ENCODE results near the gene CDK2AP2.
"Not testable (repeated sequence)": the region's sequence is repeated elsewhere in the genome, so short reads cannot be mapped to it uniquely, and the experiment has no call there.

CDK2AP2 gene, protein sequence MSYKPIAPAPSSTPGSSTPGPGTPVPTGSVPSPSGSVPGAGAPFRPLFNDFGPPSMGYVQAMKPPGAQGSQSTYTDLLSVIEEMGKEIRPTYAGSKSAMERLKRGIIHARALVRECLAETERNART

GRCh38 chr11:67507864-67508485, at the start of gene CDK2AP2:
Gene CDK2AP2 (minus strand): TSS chr11:67508162. CDS start chr11:67508082, 80 bp downstream.
- peak; percentile 95 for DNase-seq

DNA sequence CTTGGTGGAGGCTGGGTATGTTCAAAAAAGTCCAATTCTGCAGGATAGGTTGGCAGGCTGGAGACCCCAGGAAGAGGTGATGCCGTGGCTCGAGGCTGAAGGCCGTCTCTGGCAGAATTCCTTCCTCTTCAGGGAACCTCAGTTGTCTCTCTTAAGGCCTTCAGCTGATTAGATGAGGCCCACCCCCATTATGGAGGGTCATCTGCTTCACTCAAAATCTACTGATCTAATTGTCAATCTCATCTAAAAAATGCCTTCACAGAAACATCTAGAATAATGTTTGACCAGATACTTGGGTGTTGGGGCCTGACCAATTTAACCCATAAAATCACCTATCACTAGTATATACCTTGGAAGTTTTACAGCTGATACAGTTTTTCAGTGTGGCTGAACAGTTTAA, 48.3 kb upstream of the CDK2AP2 start:
- no peak for DNase-seq

DNA sequence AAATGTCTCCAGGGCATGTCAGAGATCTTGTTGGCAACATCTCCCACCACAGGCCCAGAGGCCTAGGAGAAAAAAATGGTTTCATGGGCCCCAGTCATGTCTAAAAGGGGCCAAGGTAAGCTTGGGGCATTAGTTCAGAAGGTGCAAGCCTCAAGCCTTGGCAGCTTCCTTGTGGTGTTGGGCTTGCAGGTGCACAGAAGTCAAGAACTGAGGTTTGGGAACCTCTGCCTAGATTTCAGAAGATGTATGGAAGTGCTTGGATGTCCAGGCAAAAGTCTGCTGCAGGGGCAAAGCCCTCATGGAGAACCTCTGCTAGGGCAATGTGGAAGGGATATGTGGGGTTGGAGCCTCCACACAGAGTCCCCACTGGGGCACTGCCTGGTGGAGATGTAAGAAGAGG, 43.7 kb upstream of the CDK2AP2 start:
- not testable (repeated sequence) for DNase-seq

- DNase-seq = no peak
Observed at GRCh38 chr11:67551127-67551526, 43.2 kb upstream of the CDK2AP2 start.

DNA sequence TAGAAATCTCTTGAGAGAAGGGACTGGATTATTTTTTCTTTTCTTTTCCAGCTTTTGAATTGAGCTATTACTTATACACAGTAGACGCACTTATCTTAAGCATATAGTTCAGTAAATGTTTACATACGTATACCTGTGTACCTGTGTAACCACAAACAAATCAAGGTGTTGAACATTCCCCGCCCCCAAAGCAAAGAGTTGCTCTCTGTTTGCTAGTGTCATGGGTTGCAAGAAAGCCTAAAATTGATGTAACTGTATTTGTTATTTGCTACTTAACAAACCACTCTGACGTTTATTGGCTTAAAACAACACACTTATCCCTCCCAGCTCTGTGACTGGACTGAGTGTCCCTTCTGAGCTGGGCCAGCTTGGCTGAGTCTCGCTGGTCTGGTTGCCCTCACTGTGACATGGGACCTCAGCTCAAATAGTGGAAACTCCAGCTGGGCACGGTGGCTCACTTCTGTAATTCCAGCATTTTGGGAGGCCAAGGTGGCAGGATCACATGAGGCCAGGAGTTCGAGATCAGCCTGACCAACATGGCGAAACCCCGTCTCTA, 40.7 kb upstream of the CDK2AP2 start:
- DNase-seq = no peak

DNA sequence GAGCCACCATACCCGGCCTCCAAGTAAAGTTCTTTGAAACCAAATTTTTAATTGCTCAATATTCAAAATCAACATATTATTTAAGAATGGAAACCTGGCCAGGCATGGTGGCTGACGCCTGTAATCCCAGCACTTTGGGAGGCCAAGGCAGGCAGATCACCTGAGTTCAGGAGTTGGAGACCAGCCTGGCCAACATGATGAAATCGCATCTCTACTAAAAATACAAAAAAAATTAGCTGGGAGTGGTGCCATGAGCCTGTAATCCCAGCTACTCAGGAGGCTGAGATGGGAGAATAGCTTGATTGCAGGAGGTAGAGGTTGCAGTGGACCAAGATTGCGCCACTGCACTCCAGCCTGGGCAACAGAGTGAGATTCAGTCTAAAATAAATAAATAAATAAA, 40.1 kb upstream of the CDK2AP2 start:
- not testable (repeated sequence) for DNase-seq

GRCh38 chr11:67545280-67545679, 37.3 kb upstream of the CDK2AP2 start:
- no peak for DNase-seq

GRCh38 chr11:67544616-67545242, 36.8 kb upstream of the CDK2AP2 start:
- no peak for DNase-seq

- no peak for DNase-seq
Observed at GRCh38 chr11:67543585-67543984, 35.6 kb upstream of the CDK2AP2 start.

DNA sequence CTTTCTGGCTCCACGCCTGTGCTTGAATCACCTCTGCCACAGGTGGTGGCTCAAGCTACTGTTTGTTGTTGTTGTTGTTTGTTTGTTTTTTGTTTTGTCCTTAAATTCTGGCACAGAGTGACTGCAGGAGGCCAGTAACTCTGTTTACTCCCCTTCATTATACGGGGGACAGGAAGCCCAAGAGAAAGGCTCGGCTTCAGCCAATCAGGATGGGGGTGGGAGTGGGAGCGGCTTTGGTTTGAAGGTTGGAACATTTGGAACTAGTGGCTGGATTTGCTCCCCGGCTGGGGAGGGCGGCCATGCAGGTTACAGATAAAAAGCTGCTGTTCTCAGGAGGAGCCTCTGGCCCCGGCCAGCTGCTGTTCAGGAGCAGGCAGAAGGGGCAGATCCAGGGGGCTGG, 35.0 kb upstream of the CDK2AP2 start:
- no peak for DNase-seq

- no peak for DNase-seq
Observed at GRCh38 chr11:67542169-67542568, 34.2 kb upstream of the CDK2AP2 start.

- DNase-seq = no peak
Observed at GRCh38 chr11:67541198-67541597, 33.2 kb upstream of the CDK2AP2 start.

GRCh38 chr11:67539550-67539949, 31.6 kb upstream of the CDK2AP2 start:
- no peak for DNase-seq

- no peak for DNase-seq
Observed at GRCh38 chr11:67538823-67539505, 31.0 kb upstream of the CDK2AP2 start.

DNA sequence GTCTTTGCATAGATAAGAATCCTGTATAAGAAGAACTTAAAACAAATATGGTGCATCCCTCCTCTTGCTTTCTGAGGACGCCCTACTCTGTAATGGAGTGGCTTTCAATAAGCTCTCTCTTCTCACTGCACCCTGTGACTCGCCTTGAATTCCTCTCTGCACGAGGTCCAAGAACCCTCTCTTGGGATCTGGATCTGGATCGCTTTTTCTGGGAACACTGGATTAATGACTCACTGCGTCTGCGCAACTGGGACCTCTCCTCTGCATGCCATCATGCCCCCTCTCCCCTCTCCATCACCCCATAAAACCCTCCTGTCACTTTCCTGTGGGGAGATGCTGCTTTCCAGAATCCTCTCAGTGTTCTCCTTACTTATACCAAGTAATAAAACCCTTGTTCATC, 30.3 kb upstream of the CDK2AP2 start:
- DNase-seq = no peak

GRCh38 chr11:67535561-67535960, 27.6 kb upstream of the CDK2AP2 start:
- DNase-seq = no peak

DNA sequence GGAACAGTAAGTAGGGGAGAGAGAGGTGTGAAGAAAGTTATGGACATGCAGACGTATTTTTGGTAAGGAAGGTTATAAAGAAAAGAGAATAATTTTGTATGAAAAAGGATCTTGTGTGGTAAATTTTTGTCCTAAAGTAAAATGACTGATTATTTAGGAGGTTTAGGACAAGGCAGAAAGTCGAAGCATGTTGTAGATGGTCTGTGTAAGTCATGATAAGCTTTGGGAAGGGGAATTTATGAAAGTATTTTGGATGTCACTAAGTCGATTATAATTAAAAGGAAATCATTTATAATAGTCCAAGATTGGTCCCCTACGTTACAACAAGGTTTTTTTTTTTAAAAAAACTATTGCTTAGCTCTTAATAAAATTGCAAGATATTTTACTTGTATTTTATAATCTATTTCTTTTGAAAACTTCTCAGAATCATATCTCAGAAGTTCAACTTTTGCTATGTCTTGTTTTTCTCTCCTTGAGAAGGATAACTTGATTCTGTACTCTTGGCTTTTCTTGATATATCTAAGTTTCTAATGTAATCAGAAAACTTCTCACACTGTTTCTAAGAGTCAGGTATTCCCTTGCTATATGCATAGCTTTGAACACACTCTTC, 26.2 kb upstream of the CDK2AP2 start:
- DNase-seq = no peak

DNA sequence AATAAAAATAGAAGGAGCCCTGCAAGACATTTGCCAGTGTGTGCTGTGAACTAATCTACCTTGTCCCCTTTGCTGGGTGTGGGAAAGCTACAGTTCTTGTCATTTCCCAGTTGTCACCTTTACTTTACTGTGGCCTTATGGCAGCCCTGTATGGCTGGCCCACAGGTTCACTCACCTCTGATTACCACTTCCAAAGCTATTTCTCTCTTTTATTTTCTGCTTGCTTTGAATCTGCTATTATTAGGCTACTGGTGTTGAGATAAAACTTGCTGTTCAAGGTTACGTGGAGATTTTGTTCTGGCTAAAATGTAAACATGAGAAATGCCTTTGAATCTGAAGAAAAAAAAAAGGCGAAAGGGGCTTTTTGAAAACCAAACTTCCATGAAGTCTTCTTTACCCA, 24.9 kb upstream of the CDK2AP2 start:
- no peak for DNase-seq

DNA sequence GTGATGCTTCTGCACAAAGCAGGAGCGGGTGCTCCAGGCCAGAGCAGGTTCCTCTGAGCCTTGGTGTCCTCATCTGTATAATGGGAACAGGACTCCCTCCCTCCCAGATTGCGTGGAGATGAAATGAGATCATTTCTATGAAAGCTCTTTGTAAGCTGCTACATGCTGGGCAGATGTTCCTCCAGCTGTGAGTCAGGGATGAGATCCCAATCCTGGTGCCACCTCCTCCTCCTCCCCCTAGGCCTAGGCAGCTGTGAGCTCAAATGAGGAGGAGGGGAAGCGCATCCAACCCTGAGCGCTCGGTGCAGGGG, 22.3 kb upstream of the CDK2AP2 start:
- DNase-seq = no peak

DNA sequence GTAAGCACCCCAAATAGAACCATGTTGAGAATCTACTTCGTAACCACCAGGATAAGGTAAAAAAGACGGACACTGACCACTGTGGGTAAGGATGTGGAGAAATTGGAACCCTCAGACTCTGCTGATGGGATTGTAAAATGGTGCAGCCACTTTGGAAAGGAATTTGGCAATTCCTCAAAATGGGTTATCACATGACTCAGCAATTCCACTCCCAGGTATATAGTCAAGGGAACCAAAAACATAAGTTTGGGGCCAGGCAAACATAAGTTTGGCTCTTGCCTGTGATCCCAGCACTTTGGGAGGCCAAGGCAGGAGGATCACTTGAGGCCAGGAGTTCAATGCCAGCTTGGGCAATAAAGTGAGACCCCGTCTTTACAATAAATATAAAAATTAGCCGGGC, 20.4 kb upstream of the CDK2AP2 start:
- DNase-seq = no peak

GRCh38 chr11:67525275-67525976, 17.5 kb upstream of the CDK2AP2 start:
- no peak for DNase-seq

DNA sequence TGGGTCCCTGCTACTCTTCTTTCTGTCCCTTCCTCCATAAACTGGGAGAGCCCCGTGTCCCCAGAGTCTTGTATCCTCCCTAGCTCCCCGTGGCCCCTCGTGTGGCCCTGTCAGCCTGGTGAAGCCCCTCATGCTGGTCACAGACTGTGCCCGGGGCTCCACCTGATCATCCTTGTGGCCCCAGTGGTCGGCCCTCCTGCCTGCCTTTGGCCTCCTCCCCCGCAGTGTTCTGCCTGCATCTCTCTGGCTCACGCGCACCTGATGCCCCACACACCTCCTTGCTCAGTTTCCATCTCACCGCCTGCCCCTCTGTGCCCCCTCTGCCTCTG, 16.5 kb upstream of the CDK2AP2 start:
- no peak for DNase-seq
